Measurements from ENCODE around the gene LINGO1. TPM values are rescaled to one million over a fixed set of nuclear protein-coding genes. Genes with fewer than 3 reads are reported as not detected.

Gene LINGO1
- total and polyA plus RNA-seq, 9 of the 15 experiments (the other 6 are each of a cell fraction or from before 2014, with no cell fraction given), result 0.07 to 15.3 (median 2.1) TPM

DNA sequence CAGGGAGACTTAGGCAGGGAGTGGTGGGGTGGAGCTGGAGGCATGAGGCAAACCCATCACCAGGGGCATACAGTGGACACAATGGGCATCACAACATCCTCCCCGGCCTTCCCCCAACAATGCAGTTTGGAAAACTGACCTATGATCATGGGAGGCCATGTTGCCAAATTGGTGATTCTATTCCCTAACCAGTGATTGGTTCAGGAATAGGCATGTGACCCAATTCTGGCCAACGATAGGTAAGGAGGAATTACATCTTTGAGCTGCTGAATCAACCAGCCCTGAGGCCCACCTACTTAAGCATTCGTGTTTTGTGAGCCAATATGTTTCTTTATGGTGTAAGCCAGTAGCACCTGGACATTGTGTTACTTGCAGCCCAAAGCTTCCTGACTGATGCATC lies 40.0 kb downstream of the LINGO1 start:
- POLR2A ChIA-PET, result no interaction called here
- no peak for TF ChIP-seq RBM17 (IDR thresholded peaks at IDR 0.05; ENCODE audit: borderline replicate concordance, low read depth, low read length)
- TF ChIP-seq, protein P1, sequence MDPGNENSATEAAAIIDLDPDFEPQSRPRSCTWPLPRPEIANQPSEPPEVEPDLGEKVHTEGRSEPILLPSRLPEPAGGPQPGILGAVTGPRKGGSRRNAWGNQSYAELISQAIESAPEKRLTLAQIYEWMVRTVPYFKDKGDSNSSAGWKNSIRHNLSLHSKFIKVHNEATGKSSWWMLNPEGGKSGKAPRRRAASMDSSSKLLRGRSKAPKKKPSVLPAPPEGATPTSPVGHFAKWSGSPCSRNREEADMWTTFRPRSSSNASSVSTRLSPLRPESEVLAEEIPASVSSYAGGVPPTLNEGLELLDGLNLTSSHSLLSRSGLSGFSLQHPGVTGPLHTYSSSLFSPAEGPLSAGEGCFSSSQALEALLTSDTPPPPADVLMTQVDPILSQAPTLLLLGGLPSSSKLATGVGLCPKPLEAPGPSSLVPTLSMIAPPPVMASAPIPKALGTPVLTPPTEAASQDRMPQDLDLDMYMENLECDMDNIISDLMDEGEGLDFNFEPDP (CRISPR knock-in tag; IDR thresholded peaks at IDR 0.05), result no peak
- TF ChIP-seq, protein P2, sequence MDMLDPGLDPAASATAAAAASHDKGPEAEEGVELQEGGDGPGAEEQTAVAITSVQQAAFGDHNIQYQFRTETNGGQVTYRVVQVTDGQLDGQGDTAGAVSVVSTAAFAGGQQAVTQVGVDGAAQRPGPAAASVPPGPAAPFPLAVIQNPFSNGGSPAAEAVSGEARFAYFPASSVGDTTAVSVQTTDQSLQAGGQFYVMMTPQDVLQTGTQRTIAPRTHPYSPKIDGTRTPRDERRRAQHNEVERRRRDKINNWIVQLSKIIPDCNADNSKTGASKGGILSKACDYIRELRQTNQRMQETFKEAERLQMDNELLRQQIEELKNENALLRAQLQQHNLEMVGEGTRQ (CRISPR knock-in tag; IDR thresholded peaks at IDR 0.05), result peak; percentile 84
- TF ChIP-seq, protein P3, sequence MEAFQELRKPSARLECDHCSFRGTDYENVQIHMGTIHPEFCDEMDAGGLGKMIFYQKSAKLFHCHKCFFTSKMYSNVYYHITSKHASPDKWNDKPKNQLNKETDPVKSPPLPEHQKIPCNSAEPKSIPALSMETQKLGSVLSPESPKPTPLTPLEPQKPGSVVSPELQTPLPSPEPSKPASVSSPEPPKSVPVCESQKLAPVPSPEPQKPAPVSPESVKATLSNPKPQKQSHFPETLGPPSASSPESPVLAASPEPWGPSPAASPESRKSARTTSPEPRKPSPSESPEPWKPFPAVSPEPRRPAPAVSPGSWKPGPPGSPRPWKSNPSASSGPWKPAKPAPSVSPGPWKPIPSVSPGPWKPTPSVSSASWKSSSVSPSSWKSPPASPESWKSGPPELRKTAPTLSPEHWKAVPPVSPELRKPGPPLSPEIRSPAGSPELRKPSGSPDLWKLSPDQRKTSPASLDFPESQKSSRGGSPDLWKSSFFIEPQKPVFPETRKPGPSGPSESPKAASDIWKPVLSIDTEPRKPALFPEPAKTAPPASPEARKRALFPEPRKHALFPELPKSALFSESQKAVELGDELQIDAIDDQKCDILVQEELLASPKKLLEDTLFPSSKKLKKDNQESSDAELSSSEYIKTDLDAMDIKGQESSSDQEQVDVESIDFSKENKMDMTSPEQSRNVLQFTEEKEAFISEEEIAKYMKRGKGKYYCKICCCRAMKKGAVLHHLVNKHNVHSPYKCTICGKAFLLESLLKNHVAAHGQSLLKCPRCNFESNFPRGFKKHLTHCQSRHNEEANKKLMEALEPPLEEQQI (IDR thresholded peaks at IDR 0.05), result 0 out of 2 replicates have a peak, but pooled peaks have one; percentile 13
- no peak for TF ChIP-seq NR2C2 (CRISPR knock-in tag; IDR thresholded peaks at IDR 0.05)
- no peak for TF ChIP-seq NR2C2 (tag; IDR thresholded peaks at IDR 0.05)
- no peak for TF ChIP-seq SMAD4 (CRISPR knock-in tag; conservative IDR thresholded peaks at IDR 0.05)
- TF ChIP-seq ZNF764 (CRISPR knock-in tag; IDR thresholded peaks at IDR 0.05; ENCODE audit: low read depth), result no peak
- TF ChIP-seq YY1 (IDR thresholded peaks at IDR 0.05; ENCODE audit: borderline replicate concordance in 1 of 3, control insufficient read depth in 1 of 3, extremely low read depth in 1 of 3, insufficient read depth in 3 of 3, insufficient read length in 1 of 3, insufficient replicate concordance in 2 of 3, low read depth in 1 of 3, low read length in 2 of 3), result peak in 1 of 3 experiments; percentile 20
- no peak for TF ChIP-seq LCOR (CRISPR knock-in tag; IDR thresholded peaks at IDR 0.05)
- no peak for TF ChIP-seq HNRNPUL1 (IDR thresholded peaks at IDR 0.05; ENCODE audit: low read length)
- TF ChIP-seq NFYB (IDR thresholded peaks at IDR 0.05; ENCODE audit: extremely low read depth, insufficient read length), result peak; percentile 77
- TF ChIP-seq, protein P4, sequence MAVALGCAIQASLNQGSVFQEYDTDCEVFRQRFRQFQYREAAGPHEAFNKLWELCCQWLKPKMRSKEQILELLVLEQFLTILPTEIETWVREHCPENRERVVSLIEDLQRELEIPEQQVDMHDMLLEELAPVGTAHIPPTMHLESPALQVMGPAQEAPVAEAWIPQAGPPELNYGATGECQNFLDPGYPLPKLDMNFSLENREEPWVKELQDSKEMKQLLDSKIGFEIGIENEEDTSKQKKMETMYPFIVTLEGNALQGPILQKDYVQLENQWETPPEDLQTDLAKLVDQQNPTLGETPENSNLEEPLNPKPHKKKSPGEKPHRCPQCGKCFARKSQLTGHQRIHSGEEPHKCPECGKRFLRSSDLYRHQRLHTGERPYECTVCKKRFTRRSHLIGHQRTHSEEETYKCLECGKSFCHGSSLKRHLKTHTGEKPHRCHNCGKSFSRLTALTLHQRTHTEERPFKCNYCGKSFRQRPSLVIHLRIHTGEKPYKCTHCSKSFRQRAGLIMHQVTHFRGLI (CRISPR knock-in tag; IDR thresholded peaks at IDR 0.05), result no peak
- TF ChIP-seq, protein P5, sequence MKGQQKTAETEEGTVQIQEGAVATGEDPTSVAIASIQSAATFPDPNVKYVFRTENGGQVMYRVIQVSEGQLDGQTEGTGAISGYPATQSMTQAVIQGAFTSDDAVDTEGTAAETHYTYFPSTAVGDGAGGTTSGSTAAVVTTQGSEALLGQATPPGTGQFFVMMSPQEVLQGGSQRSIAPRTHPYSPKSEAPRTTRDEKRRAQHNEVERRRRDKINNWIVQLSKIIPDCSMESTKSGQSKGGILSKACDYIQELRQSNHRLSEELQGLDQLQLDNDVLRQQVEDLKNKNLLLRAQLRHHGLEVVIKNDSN (CRISPR knock-in tag; IDR thresholded peaks at IDR 0.05), result peak; percentile 85
- TF ChIP-seq BHLHE40 (IDR thresholded peaks at IDR 0.05; ENCODE audit: low read length), result no peak

More for the DNA sequence above, 40.0 kb downstream of the LINGO1 start:
- Histone ChIP-seq H3K79me2 (ENCODE audit: control insufficient read depth, insufficient read depth, low read length) (no peaks in the 10 kb centered on the region), H3K9me3 (replicated peaks; ENCODE audit: control insufficient read depth, insufficient read depth, low read depth, low read length) (no peaks in the 10 kb centered on the region), H3K27ac (ENCODE audit: extremely low read depth, low read depth, low read length) (no peak overlapping the region), H3K27me3 (ENCODE audit: control insufficient read depth in 2 of 2, insufficient read depth in 2 of 2, low read length in 2 of 2) (peaks cover 20 to 25% of the 10 kb centered on the region in 2 experiments; a peak in 3 of 5 replicates), H3K4me3 (no peak overlapping the region), H3K4me2 (ENCODE audit: insufficient read depth, low read length) (no peak overlapping the region), H3K36me3 (ENCODE audit: control insufficient read depth, insufficient read depth, low read length) (no peaks in the 10 kb centered on the region), H3K4me1 (replicated peaks in 1 of 2; ENCODE audit: control insufficient read depth in 2 of 2, insufficient read depth in 2 of 2, low read length in 2 of 2) (peaks cover 0 to 7% of the 10 kb centered on the region in 2 experiments; a peak in 2 of 5 replicates), H2AFZ (ENCODE audit: low read depth, low read length) (peak overlapping the region; percentile 62; the same call in 1 of the 2 replicates), H4K20me1 (replicated peaks; ENCODE audit: control insufficient read depth, insufficient read depth, low read length) (no peaks in the 10 kb centered on the region), H3K9ac (ENCODE audit: insufficient read depth in 1 of 2, low read depth in 2 of 2, low read length in 2 of 2) (no peak overlapping the region), H3K9me1 (ENCODE audit: control insufficient read depth, insufficient read depth, low read length) (no peaks in the 10 kb centered on the region)
- intact Hi-C loops (cut with micrococcal nuclease), result no loop called here
- peak; percentile 53; the same call in 2 of the 3 replicates for ATAC-seq
- FAIRE-seq, result peak; percentile 52
- DNase-seq (ENCODE audit: extremely low read depth in 1 of 4, low spot score in 3 of 4), result peak in 2 of 4 experiments; percentile 37 to 40
- CTCF ChIA-PET (ENCODE audit: low intra/inter-chr PET ratio), result no interaction called here
- no TSS peak for BruUV-seq (replicated peaks)
- in situ Hi-C loops (cut with MboI), result no loop called here
- 15% methylated on average over 3 of the region's 3 CpGs for WGBS (ENCODE audit: insufficient coverage, low coverage, missing lambda C conversion rate)
